Heart left ventricle (tissue), 16 donors: ENCODE measurements around the gene HEPACAM. TPM values are rescaled to one million over a fixed set of nuclear protein-coding genes. Genes with fewer than 3 reads are reported as not detected.
A peak's percentile ranks its signal among the peaks of the same experiment; 100 is the strongest.

ENCODE experiments used
- ATAC-seq, 4 donors: fragments of 200-7000 bp; cut with Tn5 transposase; one replicate each; pipeline ENCODE4 v1.9.1; 2020 to 2022; ENCODE audit warnings: moderate library complexity in 4 of 4, mild to moderate bottlenecking in 3 of 4, moderate number of reproducible peaks in 1 of 4
- DNase-seq, 5 donors: peaks; one replicate each; pipeline ENCODE4 v3.0.0-alpha.2; 2020
- H3K27ac ChIP-seq, 12 donors: fragments of 200-600 bp; sonication (generic) in 4 of 12; one replicate each; pipeline versions ENCODE4 v1.5.0 to v1.8.0; 2016 to 2022; ENCODE audit warnings: mild to moderate bottlenecking in 2 of 12
- H3K27me3 ChIP-seq, 9 donors: fragments of 200-600 bp; sonication (generic) in 2 of 9; one replicate each; pipeline versions ENCODE4 v1.5.1 to v1.8.0; 2016 to 2022; ENCODE audit warnings: mild to moderate bottlenecking in 3 of 9
- H3K36me3 ChIP-seq, 9 donors: fragments of 200-600 bp; sonication (generic) in 2 of 9; one replicate each; pipeline versions ENCODE4 v1.5.0 to v1.8.0; 2018 to 2022; ENCODE audit warnings: mild to moderate bottlenecking in 2 of 9
- H3K4me1 ChIP-seq, 12 donors: fragments of 200-600 bp; sonication (generic) in 4 of 12; one replicate each; pipeline versions ENCODE4 v1.5.0 to v1.8.0; 2016 to 2022; ENCODE audit warnings: mild to moderate bottlenecking in 3 of 12
- H3K4me3 ChIP-seq, 12 donors: fragments of 200-600 bp; sonication (generic) in 4 of 12; one replicate each; pipeline versions ENCODE4 v1.5.0 to v1.8.0; 2017 to 2022; ENCODE audit warnings: mild to moderate bottlenecking in 9 of 12, moderate library complexity in 4 of 12
- H3K9me3 ChIP-seq, 12 donors: fragments of 200-600 bp; sonication (generic) in 4 of 12; one replicate each; pipeline versions ENCODE4 v1.5.0 to v1.8.0; 2016 to 2022; ENCODE audit warnings: mild to moderate bottlenecking in 1 of 12
- CTCF ChIP-seq, 12 donors: fragments of 200-600 bp; sonication (generic) in 4 of 12; IDR thresholded peaks; one replicate each; pipeline versions ENCODE4 v1.5.0 to v1.8.0; 2018 to 2022; ENCODE audit warnings: antibody characterized with exemption in 12 of 12, mild to moderate bottlenecking in 5 of 12
- POLR2A ChIP-seq, 2 donors: fragments of 450-650 bp; IDR thresholded peaks; one replicate each; pipeline ENCODE4 v1.6.1; 2017; ENCODE audit warnings: antibody characterized with exemption in 2 of 2, mild to moderate bottlenecking in 2 of 2, moderate library complexity in 2 of 2
- WGBS, 4 donors: extraction: QIAGEN DNeasy Blood & Tissue Kit in 2 of 4; methylation state at CpG; one replicate each; pipeline versions ENCODE4 v1.1.5 to v1.1.7; 2013 to 2018; 5-methylcytosine and 5-hydroxymethylcytosine counted together
- intact Hi-C, 10 donors: fragments of 100-400 bp; cut with DNase I; formaldehyde crosslinking; loops; one replicate each; pipeline versions ENCODE4 v1.11.1 to v1.14.2; 2022
- polyA plus RNA-seq, 2 donors: library from polyadenylated mRNA; stranded (reverse); fragments of 200-250 nt; gene quantifications; one replicate each; pipeline ENCODE4 v1.2.3, GENCODE V29; 2013
- total RNA-seq, 9 donors: library from RNA; depleted of rRNA in 2 of 9; stranded (reverse); fragments of >200 nt in 2 of 9; fragmentation: NEBNext Ultra II Directional in 3 of 9; extraction: Animal tissue kit (Norgen Biotek cat#: 25700) in 3 of 9; gene quantifications; one replicate each; pipeline versions ENCODE4 v1.1.0 to v1.2.4, GENCODE V29; 2016 to 2023
- donor health status: ischemic (EF 13 %, LVEDD 7.1; RV severe dilation, severe dysfunction).
- donor health status: healthy with polysubstance abuse.
- donor health status: DM: no; HTN: yes; CAD: no.
- donor health status: DM: no; HTN: no; CAD: no.
- donor health status: ischemic (EF 25% LVEDD 6.9; RV normal size, moderate dysfunction).
- donor health status: ischemic (EF 25% LVEDD 5.7; RV mildly dilated, moderate dysfunction).
- donor health status: healthy.
- donor health status: DM: yes; HTN: yes; CAD: no.
- donor health status: ischemic (EF 35%, LVEDD 5.7; RV mildly dilated, moderate dysfunction).
- donor health status: nonischemic (EF 11% LVEDD 7.7; RV severe dilation, severe dysfunction).
- donor health status: DM: yes; HTN: yes; CAD: no.
- donor health status: PGD.
- donor health status: ischemic (EF 29% LVEDD 5.4; RV normal size, mild dysfunction).
- donor health status: nonischemic (EF 23%, LVEDD 6.1; RV moderate dilation, normal function).

The HEPACAM gene
- total and polyA plus RNA-seq, 11 donors, result 0.07 to 2.6 (median 0.38) TPM; not detected in 4

DNA sequence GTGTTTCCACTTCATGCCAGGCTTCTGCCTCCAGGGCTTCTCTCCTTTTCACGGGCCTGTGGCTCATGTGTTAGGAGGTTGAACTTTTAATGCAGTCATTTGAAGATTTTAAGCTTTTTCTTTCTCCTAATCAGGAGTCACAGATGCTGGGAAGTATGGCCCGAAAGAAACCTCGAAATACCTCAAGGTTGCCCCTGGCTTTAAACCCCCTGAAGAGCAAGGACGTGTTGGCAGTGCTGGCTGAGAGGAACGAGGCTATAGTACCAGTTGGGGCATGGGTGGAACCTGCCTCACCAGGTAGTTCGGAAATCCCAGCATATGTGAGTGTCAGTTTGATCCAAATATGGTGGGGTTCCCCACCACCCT lies 18.7 kb upstream of the HEPACAM start:
- DNase-seq (no peak), ATAC-seq (no peak)
- no peaks in the 10 kb centered on the region for H3K27me3 ChIP-seq
- H3K27ac ChIP-seq, result peak overlapping the region in 9 of 12 donors; percentile 63 to 90 (median 86)
- WGBS, 4 donors, result 34 to 50% (median 39%) methylated on average over 6 of the region's 6 CpGs
- no peaks in the 10 kb centered on the region for H3K36me3 ChIP-seq
- H3K4me3 ChIP-seq, result peak overlapping the region in 11 of 12 donors; percentile 48 to 84 (median 75)
- intact Hi-C loops, result loop anchor here in 8 of 10 donors (5.0 to 10.0 kb wide), 10 partner anchors 77 to 920 kb away; partner anchors contain the start of gene TMEM218 (in 4 of the 8)
- peaks cover 0 to under 1% (median 0%) of the 10 kb centered on the region in 12 donors for H3K9me3 ChIP-seq
- H3K4me1 ChIP-seq, result peaks cover 0 to 15% (median 8%) of the 10 kb centered on the region in 12 donors
- TF ChIP-seq POLR2A (IDR thresholded peaks at IDR 0.05) (no peak), CTCF (IDR thresholded peaks at IDR 0.05) (no peak)

DNA sequence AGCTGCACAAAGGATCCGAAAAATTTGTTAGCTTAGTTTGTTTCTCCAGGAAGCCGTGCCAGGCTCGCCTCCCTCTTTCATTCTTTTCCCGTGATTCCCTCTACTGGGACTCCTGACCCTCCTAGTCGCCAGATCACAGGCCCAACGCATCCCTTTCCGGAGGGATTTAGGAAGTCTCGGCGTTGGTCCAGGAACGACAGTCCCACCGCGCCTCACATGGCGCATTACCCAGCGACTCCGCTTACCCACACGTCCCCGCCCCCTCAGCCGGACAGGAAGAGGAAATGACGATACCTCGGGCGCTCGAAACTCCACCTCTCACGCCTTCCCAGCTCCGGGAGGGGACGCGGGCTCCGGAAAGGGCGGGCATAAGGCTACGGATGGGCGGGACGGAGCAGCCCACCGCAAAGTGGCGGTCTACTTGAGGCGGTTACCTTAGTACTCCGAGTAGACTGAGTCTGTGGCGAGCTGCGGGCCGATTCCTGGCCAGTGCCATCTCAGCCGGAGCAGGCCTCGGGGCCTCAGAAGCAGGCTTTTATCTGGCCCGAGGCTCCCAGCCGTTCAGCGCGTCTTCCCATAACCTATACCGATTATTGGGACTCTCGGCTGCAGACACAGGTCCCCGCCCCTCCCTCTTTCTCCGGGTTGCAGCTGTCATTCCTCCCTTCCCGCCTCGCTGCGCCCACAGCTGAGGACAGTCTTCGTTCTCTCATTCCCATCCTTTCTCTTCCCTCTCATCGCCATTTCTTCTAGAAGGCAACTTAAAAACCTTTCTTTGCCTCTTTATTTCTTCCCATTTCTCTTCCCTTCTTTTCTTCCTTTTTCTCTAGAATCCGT lies 18.1 kb upstream of the HEPACAM start, which contains the start of gene CCDC15:
Gene CCDC15 (plus strand): TSS at position 450 of the 837 bp plus-strand sequence. CDS start 531 bp downstream, outside the sequence.
- WGBS, 4 donors, result 0 to 1% (median 0%) methylated on average over 44 to 54 of the region's 54 CpGs
- peak in 1 of 2 donors; percentile 78 for TF ChIP-seq POLR2A (IDR thresholded peaks at IDR 0.05)
- TF ChIP-seq CTCF (IDR thresholded peaks at IDR 0.05), result no peak

DNA sequence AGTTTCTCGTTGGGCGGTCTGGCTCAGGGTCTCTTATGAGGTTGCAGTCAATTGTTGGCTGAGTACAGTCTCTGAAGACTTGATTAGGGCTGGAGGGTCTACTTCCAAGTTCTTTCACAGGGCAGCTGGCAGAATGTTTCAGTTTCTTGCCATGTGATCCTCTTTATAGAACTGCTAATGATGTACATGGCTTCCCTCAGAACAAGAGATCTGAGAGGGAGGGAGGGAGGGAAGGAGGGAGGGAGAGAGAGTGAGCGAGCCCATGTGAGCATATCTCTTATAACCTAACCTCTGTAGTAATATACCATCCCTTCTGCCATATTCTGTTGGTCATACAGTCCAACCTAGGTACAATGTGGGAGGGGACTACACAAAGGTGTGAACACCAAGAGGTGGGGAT lies 15.5 kb upstream of the HEPACAM start:
- Histone ChIP-seq H3K27ac (peak overlapping the region in 1 of 12 donors; percentile 40), H3K27me3 (no peaks in the 10 kb centered on the region), H3K4me3 (no peak overlapping the region), H3K36me3 (no peaks in the 10 kb centered on the region), H3K4me1 (peaks cover 0 to 15% (median 8%) of the 10 kb centered on the region in 12 donors), H3K9me3 (peaks cover 0 to 20% (median 0%) of the 10 kb centered on the region in 12 donors)
- ATAC-seq (no peak), DNase-seq (no peak)
- TF ChIP-seq POLR2A (IDR thresholded peaks at IDR 0.05) (no peak), CTCF (IDR thresholded peaks at IDR 0.05) (no peak)
- intact Hi-C loops, result loop anchor here in 8 of 10 donors (5.0 to 10.0 kb wide), 10 partner anchors 74 to 923 kb away; partner anchors contain the start of gene TMEM218 (in 4 of the 8)
- 80 to 89% (median 87%) methylated on average over 3 of the region's 3 CpGs for WGBS, 4 donors

More for the DNA sequence above, 18.1 kb upstream of the HEPACAM start, which contains the start of gene CCDC15:
- DNase-seq (peak; percentile 98 to 99 (median 98)), ATAC-seq (peak; percentile 100)
- Histone ChIP-seq H3K27me3 (no peaks in the 10 kb centered on the region), H3K9me3 (peaks cover 0 to 7% (median 0%) of the 10 kb centered on the region in 12 donors), H3K36me3 (no peaks in the 10 kb centered on the region), H3K27ac (peak within 1 kb of the TSS in 11 of 12 donors; percentile 63 to 90 (median 85)), H3K4me3 (peak within 1 kb of the TSS; percentile 48 to 84 (median 74)), H3K4me1 (peaks cover 0 to 15% (median 8%) of the 10 kb centered on the region in 12 donors)
- intact Hi-C loops, result loop anchor here in 9 of 10 donors (2.0 to 10.0 kb wide), 12 partner anchors 77 to 921 kb away; partner anchors contain the start of gene TMEM218 (in 4 of the 9)
